ENCODE measurements around the gene IGFL4. TPM values are rescaled to one million over a fixed set of nuclear protein-coding genes. Genes with fewer than 3 reads are reported as not detected.

IGFL4 gene
- not detected for total RNA-seq

DNA sequence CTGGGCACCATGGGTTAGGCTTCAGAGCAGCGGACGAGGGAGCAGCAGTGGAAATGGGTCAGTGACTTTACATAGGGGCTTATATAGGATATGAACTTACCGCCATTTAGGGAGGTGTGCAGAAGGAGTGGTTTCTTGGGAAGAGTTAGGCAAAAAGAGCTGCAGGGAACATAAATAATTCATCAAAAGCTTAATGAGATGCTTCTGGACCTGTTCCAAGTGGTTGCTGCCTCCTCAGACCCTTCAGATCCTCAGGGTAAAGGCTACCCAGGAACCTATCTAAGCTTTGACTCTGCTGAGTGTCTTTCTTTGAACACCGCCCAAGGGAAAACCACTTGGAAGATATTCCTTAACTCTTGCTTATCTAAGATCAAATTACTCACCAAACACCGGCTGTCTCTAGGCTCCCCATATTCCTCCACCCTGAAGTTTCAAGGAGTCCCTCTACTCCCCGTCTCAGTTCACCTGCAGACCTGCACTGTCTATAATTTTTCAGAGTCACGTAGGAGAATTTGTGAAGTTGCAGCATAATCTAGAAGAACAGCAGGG lies at the start of gene IGFL4:
Gene IGFL4 (minus strand): TSS at position 51 of the 549 bp plus-strand sequence. CDS start 40 bp downstream, at position 11.
- no peak for DNase-seq (ENCODE audit: low spot score in 2 of 2)
- TF ChIP-seq POLR2AphosphoS5 (IDR thresholded peaks at IDR 0.05) (no peak), POLR2A (IDR thresholded peaks at IDR 0.05) (no peak)
- TF ChIP-seq, protein P1, sequence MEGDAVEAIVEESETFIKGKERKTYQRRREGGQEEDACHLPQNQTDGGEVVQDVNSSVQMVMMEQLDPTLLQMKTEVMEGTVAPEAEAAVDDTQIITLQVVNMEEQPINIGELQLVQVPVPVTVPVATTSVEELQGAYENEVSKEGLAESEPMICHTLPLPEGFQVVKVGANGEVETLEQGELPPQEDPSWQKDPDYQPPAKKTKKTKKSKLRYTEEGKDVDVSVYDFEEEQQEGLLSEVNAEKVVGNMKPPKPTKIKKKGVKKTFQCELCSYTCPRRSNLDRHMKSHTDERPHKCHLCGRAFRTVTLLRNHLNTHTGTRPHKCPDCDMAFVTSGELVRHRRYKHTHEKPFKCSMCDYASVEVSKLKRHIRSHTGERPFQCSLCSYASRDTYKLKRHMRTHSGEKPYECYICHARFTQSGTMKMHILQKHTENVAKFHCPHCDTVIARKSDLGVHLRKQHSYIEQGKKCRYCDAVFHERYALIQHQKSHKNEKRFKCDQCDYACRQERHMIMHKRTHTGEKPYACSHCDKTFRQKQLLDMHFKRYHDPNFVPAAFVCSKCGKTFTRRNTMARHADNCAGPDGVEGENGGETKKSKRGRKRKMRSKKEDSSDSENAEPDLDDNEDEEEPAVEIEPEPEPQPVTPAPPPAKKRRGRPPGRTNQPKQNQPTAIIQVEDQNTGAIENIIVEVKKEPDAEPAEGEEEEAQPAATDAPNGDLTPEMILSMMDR (IDR thresholded peaks at IDR 0.05): no peak

DNA sequence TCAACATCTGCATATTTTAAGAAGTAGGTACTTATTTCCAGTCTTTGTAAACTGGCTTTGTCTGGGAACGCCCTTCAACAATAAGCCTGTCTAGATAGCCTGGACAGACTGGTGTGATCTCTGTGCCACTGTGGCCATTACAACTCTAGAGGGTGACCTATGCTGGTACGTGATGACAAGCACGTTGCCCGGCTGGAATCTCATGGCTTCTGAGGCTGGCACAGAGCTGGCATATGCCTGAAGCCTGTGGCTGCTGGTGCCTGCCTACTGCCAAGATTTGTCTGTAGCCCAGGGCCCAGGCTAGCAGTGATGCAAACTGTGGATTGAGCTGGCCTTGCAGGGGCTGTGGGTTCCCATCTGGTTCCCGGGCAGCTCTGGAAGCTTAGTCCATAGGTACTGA lies 49.6 kb upstream of the IGFL4 start:
- Histone ChIP-seq H3K9me3 (peaks cover 9 to 14% of the 10 kb centered on the region in 2 donors), H3K4me3 (no peak overlapping the region), H3K27me3 (no peaks in the 10 kb centered on the region), H3K4me1 (no peaks in the 10 kb centered on the region), H3K36me3 (no peaks in the 10 kb centered on the region), H3K27ac (no peak overlapping the region)
- TF ChIP-seq, protein P1 (IDR thresholded peaks at IDR 0.05): no peak
- TF ChIP-seq POLR2AphosphoS5 (IDR thresholded peaks at IDR 0.05) (no peak), POLR2A (IDR thresholded peaks at IDR 0.05) (no peak)
- intact Hi-C loops (cut with DNase I; ENCODE audit: low total_unique reads): no loop called here
- DNase-seq (ENCODE audit: low spot score in 2 of 2): no peak

More for the DNA sequence above, at the start of gene IGFL4:
- no peaks in the 10 kb centered on the region for H3K36me3 ChIP-seq
- peaks cover 0 to 7% of the 10 kb centered on the region in 2 donors for H3K4me1 ChIP-seq
- H3K4me3 ChIP-seq: no peak within 1 kb of the TSS
- H3K9me3 ChIP-seq: no peaks in the 10 kb centered on the region
- H3K27ac ChIP-seq: no peak within 1 kb of the TSS
- no peaks in the 10 kb centered on the region for H3K27me3 ChIP-seq
- intact Hi-C loops (cut with DNase I; ENCODE audit: low total_unique reads): no loop called here

DNA sequence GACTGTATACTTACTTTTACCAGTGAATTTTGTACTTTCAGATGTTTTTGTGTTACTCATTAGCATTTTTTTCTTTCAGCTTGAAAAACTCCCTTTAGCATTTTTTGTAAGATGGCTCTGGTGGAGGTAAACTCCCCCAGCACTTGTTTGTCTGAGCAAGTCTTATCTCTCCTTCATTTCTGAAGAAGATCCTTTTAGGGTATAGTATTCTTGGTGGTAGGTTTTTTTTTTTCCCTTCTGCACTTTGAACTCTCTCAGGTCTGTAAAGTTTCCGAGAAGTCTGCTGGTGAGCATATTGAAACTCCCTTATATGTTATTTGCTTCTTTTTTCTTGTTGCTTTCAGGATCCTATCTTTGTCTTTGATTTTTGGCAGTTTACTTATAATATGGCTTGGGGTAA lies 48.6 kb upstream of the IGFL4 start:
- peaks cover 14 to 18% of the 10 kb centered on the region in 2 donors for H3K9me3 ChIP-seq
- no peaks in the 10 kb centered on the region for H3K36me3 ChIP-seq
- H3K27me3 ChIP-seq: no peaks in the 10 kb centered on the region
- intact Hi-C loops (cut with DNase I; ENCODE audit: low total_unique reads): no loop called here
- TF ChIP-seq POLR2A (IDR thresholded peaks at IDR 0.05) (no peak), POLR2AphosphoS5 (IDR thresholded peaks at IDR 0.05) (no peak)
- TF ChIP-seq, protein P1 (IDR thresholded peaks at IDR 0.05): no peak
- H3K27ac ChIP-seq: no peak overlapping the region
- H3K4me3 ChIP-seq: no peak overlapping the region
- H3K4me1 ChIP-seq: no peaks in the 10 kb centered on the region
- no peak for DNase-seq (ENCODE audit: low spot score in 2 of 2)

DNA sequence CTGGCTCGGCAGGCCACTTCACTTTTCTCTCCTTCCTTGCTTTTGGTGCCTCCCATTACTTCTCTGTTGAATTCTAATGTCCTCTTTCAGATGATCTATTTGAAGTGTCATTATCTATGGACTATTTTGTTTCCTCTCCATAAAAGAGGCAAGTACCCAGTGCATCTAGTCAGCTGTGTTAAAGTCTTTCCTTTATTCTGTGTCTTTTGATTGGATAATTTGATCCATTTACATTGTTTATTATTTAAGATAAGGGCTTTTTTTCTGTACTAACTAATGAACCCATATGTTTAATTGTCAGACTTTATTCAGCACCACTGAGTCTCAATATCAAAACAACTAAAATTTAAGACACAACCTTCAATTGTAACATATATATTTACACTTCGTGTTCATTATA lies 47.3 kb upstream of the IGFL4 start:
- intact Hi-C loops (cut with DNase I; ENCODE audit: low total_unique reads): no loop called here
- no peaks in the 10 kb centered on the region for H3K36me3 ChIP-seq
- H3K27me3 ChIP-seq: no peaks in the 10 kb centered on the region
- H3K4me1 ChIP-seq: no peaks in the 10 kb centered on the region
- H3K9me3 ChIP-seq: peaks cover 14 to 18% of the 10 kb centered on the region in 2 donors
- TF ChIP-seq POLR2AphosphoS5 (IDR thresholded peaks at IDR 0.05): no peak
- TF ChIP-seq, protein P1 (IDR thresholded peaks at IDR 0.05): no peak
- no peak for TF ChIP-seq POLR2A (IDR thresholded peaks at IDR 0.05)
- no peak for DNase-seq (ENCODE audit: low spot score in 2 of 2)
- H3K27ac ChIP-seq: no peak overlapping the region
- H3K4me3 ChIP-seq: no peak overlapping the region

DNA sequence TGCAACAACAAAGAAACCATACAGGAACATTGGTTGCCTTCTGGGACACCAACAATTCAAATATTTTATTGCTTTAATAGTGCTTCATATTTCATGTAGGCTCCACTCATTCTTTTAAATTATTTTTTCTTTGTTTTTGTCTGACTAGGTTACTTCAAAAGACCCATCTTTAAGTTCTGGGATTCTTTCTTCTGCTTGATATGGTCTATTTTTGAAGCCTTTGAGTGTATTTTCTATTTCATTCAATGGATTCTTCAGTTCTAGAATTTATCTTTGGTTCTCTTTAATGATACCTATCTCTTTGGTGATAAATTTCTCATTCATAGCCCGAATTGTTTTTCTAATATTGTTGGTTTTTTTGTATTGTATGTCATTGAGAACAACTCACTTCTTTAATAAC lies 45.1 kb upstream of the IGFL4 start:
- Histone ChIP-seq H3K27me3 (no peaks in the 10 kb centered on the region), H3K4me1 (no peaks in the 10 kb centered on the region), H3K27ac (no peak overlapping the region), H3K4me3 (no peak overlapping the region), H3K36me3 (no peaks in the 10 kb centered on the region), H3K9me3 (peaks cover 14 to 18% of the 10 kb centered on the region in 2 donors)
- intact Hi-C loops (cut with DNase I; ENCODE audit: low total_unique reads): no loop called here
- no peak for DNase-seq (ENCODE audit: low spot score in 2 of 2)
- TF ChIP-seq POLR2AphosphoS5 (IDR thresholded peaks at IDR 0.05) (no peak), POLR2A (IDR thresholded peaks at IDR 0.05) (no peak)
- TF ChIP-seq, protein P1 (IDR thresholded peaks at IDR 0.05): no peak

All from breast epithelium (tissue), 4 donors.